ENCODE data around the gene TXNRD3.

- TF ChIP-seq, protein P1, sequence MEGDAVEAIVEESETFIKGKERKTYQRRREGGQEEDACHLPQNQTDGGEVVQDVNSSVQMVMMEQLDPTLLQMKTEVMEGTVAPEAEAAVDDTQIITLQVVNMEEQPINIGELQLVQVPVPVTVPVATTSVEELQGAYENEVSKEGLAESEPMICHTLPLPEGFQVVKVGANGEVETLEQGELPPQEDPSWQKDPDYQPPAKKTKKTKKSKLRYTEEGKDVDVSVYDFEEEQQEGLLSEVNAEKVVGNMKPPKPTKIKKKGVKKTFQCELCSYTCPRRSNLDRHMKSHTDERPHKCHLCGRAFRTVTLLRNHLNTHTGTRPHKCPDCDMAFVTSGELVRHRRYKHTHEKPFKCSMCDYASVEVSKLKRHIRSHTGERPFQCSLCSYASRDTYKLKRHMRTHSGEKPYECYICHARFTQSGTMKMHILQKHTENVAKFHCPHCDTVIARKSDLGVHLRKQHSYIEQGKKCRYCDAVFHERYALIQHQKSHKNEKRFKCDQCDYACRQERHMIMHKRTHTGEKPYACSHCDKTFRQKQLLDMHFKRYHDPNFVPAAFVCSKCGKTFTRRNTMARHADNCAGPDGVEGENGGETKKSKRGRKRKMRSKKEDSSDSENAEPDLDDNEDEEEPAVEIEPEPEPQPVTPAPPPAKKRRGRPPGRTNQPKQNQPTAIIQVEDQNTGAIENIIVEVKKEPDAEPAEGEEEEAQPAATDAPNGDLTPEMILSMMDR (IDR thresholded peaks at IDR 0.05 in 8 of 11, conservative IDR thresholded peaks at IDR 0.05 in 3 of 11), result no peak
- TF ChIP-seq POLR2AphosphoS5 (IDR thresholded peaks at IDR 0.05), result no peak
These were observed 37.4 kb downstream of the TXNRD3 start for GRCh38 chr3:126617571-126617970.

Data from spleen (tissue), 7 donors.